Measurements from ENCODE around the gene B3GAT1.

- TF ChIP-seq ELF4 (IDR thresholded peaks at IDR 0.05) (no peak), FOXM1 (IDR thresholded peaks at IDR 0.05; ENCODE audit: borderline replicate concordance) (no peak)
Observed at GRCh38 chr11:134398079-134398444, 14.0 kb downstream of the B3GAT1 start.

Measured in HEK293T (cell line).